Right forelimb (tissue), 1 donor: ENCODE data around the gene USP25.

Experiments
- DNase-seq: peaks from one replicate; pipeline ENCODE4 v3.0.0-alpha.2; 2018

USP25 gene

DNA sequence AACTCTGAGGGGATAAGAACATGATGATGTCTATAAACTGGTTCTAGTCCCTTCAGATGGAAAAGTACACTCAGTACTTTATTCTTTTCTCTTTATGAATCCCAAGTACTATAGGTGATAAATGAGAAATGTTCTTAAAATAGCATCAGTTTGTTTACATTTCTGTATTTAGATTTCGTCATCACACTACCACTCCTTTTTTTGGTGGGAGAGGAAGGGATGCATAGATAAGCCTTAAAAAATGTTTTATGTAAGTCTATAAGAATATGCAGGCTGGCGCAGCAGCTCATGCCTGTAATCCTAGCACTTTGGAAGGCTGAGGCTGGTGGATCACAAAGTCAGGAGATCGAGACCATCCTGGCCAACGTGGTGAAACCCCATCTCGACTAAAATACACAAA lies 144.8 kb downstream of the USP25 start:
- DNase-seq, result no peak

DNA sequence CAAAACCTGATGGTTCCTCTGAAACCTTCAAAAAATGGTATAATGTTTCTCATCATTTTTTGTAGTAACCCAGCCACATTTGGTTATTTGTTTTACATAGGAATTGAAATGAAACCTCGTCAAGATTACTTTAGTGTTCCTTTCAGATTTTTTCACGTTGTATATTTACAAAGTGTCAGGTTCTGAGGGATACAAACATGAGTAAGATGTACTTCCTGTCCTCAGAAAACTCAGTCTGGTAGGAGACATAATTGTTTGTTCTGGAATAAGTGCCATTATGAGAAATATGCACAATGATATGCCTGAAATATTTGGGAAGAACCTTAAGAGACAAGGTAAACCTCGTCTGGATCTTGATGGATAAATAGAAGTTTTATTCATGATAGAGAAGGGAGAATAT lies 145.5 kb downstream of the USP25 start:
- no peak for DNase-seq

DNA sequence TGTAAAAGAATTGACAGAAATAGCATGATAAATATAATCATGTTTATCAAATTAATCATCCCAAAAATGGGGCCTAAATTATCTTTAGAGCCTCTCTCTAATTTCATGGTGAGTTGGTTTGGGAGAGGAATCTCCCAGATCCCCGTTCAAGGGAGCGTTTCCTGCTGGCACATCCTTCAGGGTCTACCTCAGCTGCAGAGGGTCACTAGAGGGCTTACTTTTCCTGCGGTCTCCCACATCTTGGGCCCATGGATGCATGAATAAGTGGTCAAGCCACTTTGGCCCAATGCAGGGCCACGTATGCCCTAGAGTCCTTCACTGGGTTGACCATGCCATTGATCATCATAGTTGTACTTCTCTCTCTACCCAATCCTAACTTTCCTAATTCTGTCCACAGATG lies 164.1 kb downstream of the USP25 start:
- no peak for DNase-seq

DNA sequence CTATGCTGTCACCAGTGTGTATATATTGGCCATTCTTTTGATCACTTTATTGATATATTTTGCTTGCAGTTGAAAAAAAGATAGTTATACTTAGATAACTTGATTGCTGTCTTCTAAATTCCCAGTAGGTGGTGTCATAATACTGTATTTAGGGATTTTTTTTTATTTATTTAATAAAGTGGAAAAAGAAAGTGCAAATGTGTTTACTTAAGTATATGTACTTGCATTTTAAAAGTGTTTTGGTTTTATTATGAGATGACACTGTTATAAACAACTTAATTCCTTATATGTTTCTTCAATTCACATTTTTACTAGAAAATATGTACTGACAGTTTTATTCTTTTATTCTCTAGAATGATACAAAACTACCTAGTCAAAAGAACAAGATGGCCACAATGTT lies 164.8 kb downstream of the USP25 start:
- no peak for DNase-seq

DNA sequence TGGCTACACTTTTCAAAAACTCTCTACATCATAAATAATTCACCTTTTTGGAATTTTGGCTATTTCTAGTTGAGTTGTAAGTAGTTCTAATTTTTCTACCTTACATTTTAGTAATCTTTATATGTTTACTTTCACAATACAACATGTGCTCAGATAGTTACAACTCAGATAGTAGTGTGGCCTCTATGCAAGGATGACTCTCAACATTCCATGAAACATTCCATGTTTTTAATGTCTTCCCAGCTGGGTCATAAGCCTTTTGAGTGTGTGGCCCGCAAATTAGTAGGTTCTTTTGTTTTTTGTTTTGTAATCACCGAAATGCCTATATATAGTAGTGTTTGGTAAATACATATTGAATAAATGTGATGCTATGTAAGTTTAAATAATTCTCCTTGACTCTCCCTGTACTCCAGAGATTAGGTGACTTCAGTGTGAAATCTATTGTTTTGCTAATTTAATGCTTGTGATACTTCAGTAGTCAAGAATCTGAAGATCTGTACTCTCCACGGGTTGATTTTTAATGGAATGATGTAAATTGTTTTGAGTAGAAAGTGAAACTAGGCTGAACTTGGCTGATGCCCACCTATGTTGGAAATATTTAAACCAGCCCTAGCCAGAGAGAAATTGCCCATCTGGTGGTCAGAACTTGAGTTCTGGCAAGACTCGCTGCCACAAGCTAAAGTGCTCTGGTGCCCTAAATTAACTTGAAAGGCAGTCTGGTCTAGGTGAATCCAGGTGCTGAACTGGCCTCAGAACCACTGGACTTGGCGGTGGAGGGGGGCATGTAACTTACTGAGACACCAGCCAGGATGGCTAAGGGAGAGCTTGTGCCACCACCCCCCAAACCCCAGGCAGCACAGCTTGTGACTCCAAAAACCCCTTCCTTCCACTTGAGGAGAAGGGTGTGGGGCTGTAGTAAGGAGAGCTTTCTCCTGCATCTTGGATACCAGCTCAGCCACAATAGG lies 165.6 kb downstream of the USP25 start:
- DNase-seq, result no peak

DNA sequence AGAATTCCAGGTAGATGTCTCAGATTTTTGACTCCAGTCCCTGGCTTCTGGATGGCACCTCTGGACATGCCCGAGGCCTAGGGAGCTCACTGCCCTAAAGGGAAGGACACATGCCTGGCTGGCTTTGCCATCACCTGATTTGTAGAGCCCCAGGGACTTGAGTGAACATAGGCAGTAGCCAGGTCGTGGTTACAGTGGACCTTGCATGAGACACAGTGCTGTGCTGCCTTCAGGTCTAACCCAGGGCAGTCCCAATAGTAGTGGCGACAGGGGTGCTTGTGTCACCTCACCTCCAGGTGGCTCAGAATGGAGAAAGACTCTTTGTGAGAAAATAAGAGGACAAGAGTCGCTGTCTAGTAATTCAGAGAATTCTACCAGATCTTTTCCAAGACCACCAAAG lies 166.7 kb downstream of the USP25 start:
- DNase-seq, result no peak

DNA sequence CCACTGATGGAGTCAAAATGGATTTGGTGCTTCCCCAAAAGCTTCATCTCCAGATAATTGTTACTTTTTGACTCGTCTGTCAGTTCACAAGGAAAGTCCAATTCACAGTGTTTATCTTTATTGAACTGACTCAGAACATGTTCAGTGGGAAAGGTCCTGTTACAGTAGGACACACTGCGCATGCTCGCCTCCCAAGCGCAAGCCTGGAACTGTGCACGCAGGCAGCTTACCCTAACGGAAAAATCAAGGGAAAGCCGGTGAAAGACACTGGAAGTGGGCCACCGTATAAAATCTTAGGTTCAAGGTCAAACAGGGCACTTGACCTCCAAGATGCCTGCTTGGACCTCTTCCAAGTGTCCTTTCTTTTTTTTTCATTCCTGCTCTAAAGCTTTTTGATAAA lies 174.6 kb downstream of the USP25 start:
- DNase-seq, result no peak

DNA sequence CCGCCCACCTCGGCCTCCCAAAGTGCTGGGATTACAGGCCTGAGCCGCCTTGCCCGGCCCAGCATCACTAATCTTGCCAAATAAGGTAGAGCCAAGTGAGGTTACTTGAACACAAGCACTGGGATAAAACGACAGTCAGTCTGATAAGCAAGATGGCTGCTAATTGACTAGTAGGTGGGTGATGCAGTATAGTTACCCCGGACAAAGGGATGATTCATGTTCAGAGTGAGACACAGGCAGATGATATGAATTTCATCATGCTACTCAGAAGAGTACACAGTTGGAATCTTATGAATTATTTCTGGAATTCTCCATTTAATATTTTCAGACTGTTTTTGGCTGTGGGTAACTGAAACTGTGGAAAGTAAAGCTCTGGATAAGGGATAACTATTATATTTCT lies 178.4 kb downstream of the USP25 start:
- no peak for DNase-seq

DNA sequence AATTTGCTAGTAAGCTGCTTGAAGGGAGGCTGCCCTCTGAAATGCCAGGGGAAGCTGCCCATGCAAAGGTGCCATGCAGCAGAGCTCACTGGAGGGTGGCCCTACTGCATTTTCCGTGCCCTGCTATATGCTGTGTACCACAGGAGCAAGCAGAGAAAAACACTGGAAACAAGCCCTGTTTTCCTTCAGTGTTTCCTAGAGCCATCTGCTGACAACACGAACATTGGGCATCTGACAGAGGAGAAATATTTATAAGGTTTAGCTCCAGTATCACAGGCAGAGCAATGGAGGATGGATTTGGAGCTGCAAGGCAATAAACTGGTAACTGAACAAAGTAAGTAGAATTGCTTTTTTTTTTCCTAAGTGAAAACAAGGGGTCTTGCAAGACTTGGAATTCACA lies 198.4 kb downstream of the USP25 start:
- DNase-seq, result no peak

DNA sequence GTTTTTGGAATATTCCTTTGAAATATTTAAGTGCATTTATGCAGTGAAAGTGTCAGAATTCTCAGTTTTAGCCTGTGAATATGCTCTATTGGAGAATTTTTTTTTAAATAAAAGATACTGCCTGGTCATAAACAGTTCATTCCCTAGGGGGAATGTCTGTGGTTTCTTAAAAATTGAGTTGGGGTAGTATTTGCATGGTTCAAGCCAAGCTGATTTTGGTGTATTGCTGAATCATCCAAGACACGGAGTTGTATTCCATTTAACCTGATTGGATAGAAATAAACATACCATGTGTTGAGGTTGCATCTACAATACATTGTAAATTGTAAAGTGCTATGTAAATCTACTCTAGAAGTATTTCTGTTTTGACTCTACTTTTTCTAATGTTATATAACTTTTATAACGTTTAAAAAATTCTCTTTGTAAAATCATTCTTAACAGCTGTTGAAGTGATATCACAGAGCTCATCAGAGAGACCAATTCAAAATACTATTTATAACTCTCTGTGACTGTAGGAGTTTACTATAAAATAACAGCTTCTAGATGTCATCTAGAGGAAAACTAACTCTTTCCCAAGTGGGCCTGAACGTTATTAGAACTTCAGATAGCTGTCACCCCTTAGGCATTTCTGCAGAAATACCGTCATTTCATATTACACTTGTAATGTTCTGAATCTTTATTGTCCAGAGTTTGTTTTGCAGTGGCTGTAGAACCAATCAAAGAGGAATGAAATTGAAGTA lies 199.1 kb downstream of the USP25 start:
- DNase-seq, result no peak

DNA sequence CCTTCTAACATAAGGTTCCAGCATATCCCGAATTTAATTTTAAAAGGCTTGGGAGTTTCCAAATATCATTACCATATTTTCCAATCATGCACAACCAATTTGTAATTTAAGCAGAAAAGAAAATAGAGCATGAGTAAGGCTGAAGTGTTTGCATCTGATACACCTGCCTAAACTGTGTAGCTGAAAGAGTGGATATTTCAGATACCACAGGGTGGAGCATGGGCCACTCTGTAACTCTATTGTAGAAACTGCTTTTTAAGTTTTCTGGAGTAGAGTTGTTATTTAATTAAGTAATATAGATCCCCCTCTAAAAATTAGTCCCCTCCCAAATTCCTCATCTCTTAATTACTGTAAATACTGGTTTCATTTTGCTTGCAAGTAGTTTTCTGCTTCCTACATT lies 199.8 kb downstream of the USP25 start:
- no peak for DNase-seq
